BJ (cell line): ENCODE results near the gene ZNF462. TPM values are rescaled to one million over a fixed set of nuclear protein-coding genes. Genes with fewer than 3 reads are reported as not detected.
"Not testable (repeated sequence)": the region's sequence is repeated elsewhere in the genome, so short reads cannot be mapped to it uniquely, and the experiment has no call there.

Experiments
- CTCF ChIA-PET: fragments of 350-600 bp; formaldehyde crosslinking; extraction: SDS; loops from one replicate; lab custom pipeline; 2021; ENCODE audit warnings: antibody characterized with exemption, inconsistent platforms; lab: Yijun Ruan, JAX
- POLR2A ChIA-PET: fragments of 300-600 bp; sonication (Branson Sonifier 250); formaldehyde crosslinking; extraction: SDS; loops from one replicate; lab custom pipeline; 2021; ENCODE audit warnings: antibody characterized with exemption; lab: Charles Lee
- DNase-seq: peaks from one replicate; pipeline ENCODE4 v3.0.0-alpha.2; 2011; ENCODE audit warnings: low read depth
- H3K27me3 ChIP-seq: 2 replicates; pipeline ENCODE4 v1.6.0; 2011; ENCODE audit warnings: low read length; ENCODE audit not compliant: control insufficient read depth, insufficient read depth
- H3K36me3 ChIP-seq: 2 replicates; pipeline ENCODE4 v1.5.1; 2011; ENCODE audit warnings: low read length; ENCODE audit not compliant: control insufficient read depth, insufficient read depth
- H3K4me3 ChIP-seq: 2 replicates; pipeline ENCODE4 v1.5.1; 2011; ENCODE audit warnings: low read depth, mild to moderate bottlenecking, control low read depth, low read length
- CTCF ChIP-seq: IDR thresholded peaks from 2 replicates; pipeline ENCODE4 v1.5.1; 2011; ENCODE audit warnings: low read depth, mild to moderate bottlenecking, control low read depth, inconsistent platforms, low read length, moderate library complexity; ENCODE audit not compliant: insufficient read depth
- polyA plus RNA-seq: library from polyadenylated mRNA; depleted of rRNA; stranded (reverse); fragments of >200 nt; gene quantifications from 2 replicates; pipeline ENCODE4 v1.2.3, GENCODE V29; 2011

ZNF462 gene
- polyA plus RNA-seq, 1 experiment: 3.5 TPM

- Histone ChIP-seq H3K27me3 (no peaks in the 10 kb centered on the region; the same call in 1 of the 2 replicates), H3K36me3 (no peaks in the 10 kb centered on the region), H3K4me3 (no peak overlapping the region)
- ChIA-PET CTCF (no interaction called here), POLR2A (no interaction called here)
- DNase-seq: no peak
- no peak for TF ChIP-seq CTCF
These were observed 27.1 kb upstream of the ZNF462 start for GRCh38 chr9:106835840-106836239.

- no peak for TF ChIP-seq CTCF
- ChIA-PET POLR2A (no interaction called here), CTCF (no interaction called here)
- no peaks in the 10 kb centered on the region for H3K36me3 ChIP-seq
- DNase-seq: no peak
- H3K27me3 ChIP-seq: no peaks in the 10 kb centered on the region; the same call in 1 of the 2 replicates
- no peak overlapping the region for H3K4me3 ChIP-seq
These were observed 19.6 kb upstream of the ZNF462 start for GRCh38 chr9:106843371-106843770.

- Histone ChIP-seq H3K36me3 (no peaks in the 10 kb centered on the region), H3K4me3 (no peak overlapping the region), H3K27me3 (no peaks in the 10 kb centered on the region)
- no peak for DNase-seq
- TF ChIP-seq CTCF: no peak
- CTCF ChIA-PET: no interaction called here
- POLR2A ChIA-PET: no interaction called here
These were observed 16.7 kb upstream of the ZNF462 start for GRCh38 chr9:106846307-106846706.

- POLR2A ChIA-PET: no interaction called here
- CTCF ChIA-PET: no interaction called here
- no peak for DNase-seq
- no peaks in the 10 kb centered on the region for H3K27me3 ChIP-seq
- no peak for TF ChIP-seq CTCF
- no peaks in the 10 kb centered on the region for H3K36me3 ChIP-seq
- H3K4me3 ChIP-seq: no peak overlapping the region
These were observed 16.1 kb upstream of the ZNF462 start for GRCh38 chr9:106846857-106847256.

- H3K4me3 ChIP-seq, H3K36me3 ChIP-seq, CTCF ChIA-PET, POLR2A ChIA-PET, DNase-seq, H3K27me3 ChIP-seq: not testable (repeated sequence)
These were observed 11.3 kb upstream of the ZNF462 start for GRCh38 chr9:106851640-106852039.

- no peak for TF ChIP-seq CTCF
- H3K27me3 ChIP-seq: peaks cover 3% of the 10 kb centered on the region; the same call in 1 of the 2 replicates
- no peak for DNase-seq
- no peak overlapping the region for H3K4me3 ChIP-seq
- CTCF ChIA-PET: interaction anchor here (0.6 kb wide), 1 partner anchor 452 kb away, joined by 3 read pairs; no protein-coding TSS in a partner anchor
- POLR2A ChIA-PET: no interaction called here
- H3K36me3 ChIP-seq: no peaks in the 10 kb centered on the region
These were observed 5.0 kb upstream of the ZNF462 start for GRCh38 chr9:106857811-106858470.
